ENCODE measurements around the gene CDH24. TPM values are rescaled to one million over a fixed set of nuclear protein-coding genes. Genes with fewer than 3 reads are reported as not detected.

CDH24 gene
- total and polyA plus RNA-seq, 8 donors: 1.2 to 14.3 (median 3.7) TPM; not detected in 1

GRCh38 chr14:23021889-23022442, 35.4 kb downstream of the CDH24 start:
- DNase-seq: no peak
- H3K27me3 ChIP-seq: no peaks in the 10 kb centered on the region
- no peaks in the 10 kb centered on the region for H3K9me3 ChIP-seq
- intact Hi-C loops (cut with DNase I; ENCODE audit: low total_unique reads): no loop called here
- no peak for TF ChIP-seq POLR2A (IDR thresholded peaks at IDR 0.05)
- TF ChIP-seq EP300 (IDR thresholded peaks at IDR 0.05): no peak
- no peak for TF ChIP-seq POLR2AphosphoS5 (IDR thresholded peaks at IDR 0.05)
- TF ChIP-seq CTCF (IDR thresholded peaks at IDR 0.05): no peak
- no peaks in the 10 kb centered on the region for H3K4me1 ChIP-seq
- H3K4me3 ChIP-seq: no peak overlapping the region
- 49 to 69% (median 63%) methylated on average over 7 of the region's 7 CpGs for WGBS, 5 donors
- H3K36me3 ChIP-seq: peaks cover 15 to 46% (median 30%) of the 10 kb centered on the region in 4 donors
- no peak overlapping the region for H3K27ac ChIP-seq

GRCh38 chr14:23021434-23021833, 35.9 kb downstream of the CDH24 start:
- H3K36me3 ChIP-seq: peaks cover 15 to 41% (median 24%) of the 10 kb centered on the region in 4 donors
- no peaks in the 10 kb centered on the region for H3K9me3 ChIP-seq
- TF ChIP-seq POLR2AphosphoS5 (IDR thresholded peaks at IDR 0.05) (no peak), POLR2A (IDR thresholded peaks at IDR 0.05) (no peak), EP300 (IDR thresholded peaks at IDR 0.05) (no peak), CTCF (IDR thresholded peaks at IDR 0.05) (no peak)
- intact Hi-C loops (cut with DNase I; ENCODE audit: low total_unique reads): no loop called here
- 71 to 79% (median 73%) methylated on average over 9 of the region's 9 CpGs for WGBS, 5 donors
- no peak overlapping the region for H3K4me3 ChIP-seq
- DNase-seq: no peak
- no peak overlapping the region for H3K27ac ChIP-seq
- H3K4me1 ChIP-seq: no peaks in the 10 kb centered on the region
- H3K27me3 ChIP-seq: no peaks in the 10 kb centered on the region

GRCh38 chr14:23020143-23021128, 36.9 kb downstream of the CDH24 start:
- DNase-seq: no peak
- peaks cover 5 to 31% (median 14%) of the 10 kb centered on the region in 4 donors for H3K36me3 ChIP-seq
- WGBS, 5 donors: 83 to 94% (median 90%) methylated on average over 7 of the region's 7 CpGs

More at GRCh38 chr14:23020143-23021128, 36.9 kb downstream of the CDH24 start:
- Histone ChIP-seq H3K27me3 (no peaks in the 10 kb centered on the region), H3K27ac (no peak overlapping the region), H3K9me3 (no peaks in the 10 kb centered on the region), H3K4me1 (no peaks in the 10 kb centered on the region), H3K4me3 (no peak overlapping the region)
- intact Hi-C loops (cut with DNase I; ENCODE audit: low total_unique reads): no loop called here
- TF ChIP-seq POLR2AphosphoS5 (IDR thresholded peaks at IDR 0.05) (no peak), POLR2A (IDR thresholded peaks at IDR 0.05) (no peak), CTCF (IDR thresholded peaks at IDR 0.05) (no peak), EP300 (IDR thresholded peaks at IDR 0.05) (no peak)

Measured in stomach (tissue), 9 donors.